DND-41 (cell line): ENCODE results near the gene CLDN9.

Experiments
- ATAC-seq: fragments of 200-7000 bp; cut with Tn5 transposase; 3 replicates; pipeline ENCODE4 v1.9.1; 2021; ENCODE audit warnings: low read depth; ENCODE audit not compliant: insufficient read depth
- DNase-seq: peaks from one replicate; pipeline ENCODE4 v3.0.0-alpha.2; 2020
- H2AFZ ChIP-seq: 2 replicates; pipeline ENCODE4 v1.6.0; 2012; ENCODE audit warnings: low read depth, low read length
- H3K27ac ChIP-seq: 2 replicates; pipeline ENCODE4 v1.5.1; 2012; ENCODE audit warnings: low read length, inconsistent platforms
- H3K27me3 ChIP-seq: fragments of 200-600 bp; sonication (generic); 2 replicates; pipeline ENCODE4 v1.6.0; 2012; ENCODE audit warnings: low read length, mild to moderate bottlenecking, inconsistent platforms; ENCODE audit not compliant: insufficient read depth, poor library complexity
- H3K36me3 ChIP-seq: 2 replicates; pipeline ENCODE4 v1.5.1; 2012; ENCODE audit warnings: low read length, inconsistent platforms; ENCODE audit not compliant: insufficient read depth
- H3K4me1 ChIP-seq: 2 replicates; pipeline ENCODE4 v1.5.1; 2012; ENCODE audit warnings: mild to moderate bottlenecking, low read length; ENCODE audit not compliant: insufficient read depth
- H3K4me2 ChIP-seq: 2 replicates; pipeline ENCODE4 v1.6.0; 2012; ENCODE audit warnings: mild to moderate bottlenecking, moderate library complexity, low read length, inconsistent platforms; ENCODE audit not compliant: insufficient read depth
- H3K4me3 ChIP-seq, 2 experiments: fragments of 200-600 bp in 1 of 2; shearing (Covaris generic) in 1 of 2; 2 replicates each; pipeline ENCODE4 v1.5.1; 2012 to 2016; ENCODE audit warnings: inconsistent platforms in 2 of 2, low read length in 2 of 2, mild to moderate bottlenecking in 2 of 2, low read depth in 1 of 2, moderate library complexity in 1 of 2
- H3K79me2 ChIP-seq: 2 replicates; pipeline ENCODE4 v1.6.0; 2012; ENCODE audit warnings: low read length, inconsistent platforms; ENCODE audit not compliant: insufficient read depth
- H3K9ac ChIP-seq: 2 replicates; pipeline ENCODE4 v1.6.0; 2012; ENCODE audit warnings: low read depth, mild to moderate bottlenecking, inconsistent platforms, low read length, moderate library complexity
- H3K9me3 ChIP-seq: 2 replicates; pipeline ENCODE4 v1.5.1; 2012; ENCODE audit warnings: low read length, moderate library complexity, mild to moderate bottlenecking, inconsistent platforms; ENCODE audit not compliant: insufficient read depth, severe bottlenecking
- H4K20me1 ChIP-seq: 2 replicates; pipeline ENCODE4 v1.6.0; 2012; ENCODE audit warnings: low read length; ENCODE audit not compliant: insufficient read depth
- EZH2 ChIP-seq: IDR thresholded peaks from 3 replicates; pipeline ENCODE4 v1.6.1; 2012; ENCODE audit warnings: borderline replicate concordance, low read depth, mild to moderate bottlenecking, moderate library complexity, low read length, inconsistent platforms; ENCODE audit not compliant: severe bottlenecking
- TF ChIP-seq, protein P1 (sequence below): IDR thresholded peaks from 2 replicates; pipeline ENCODE4 v1.5.1; 2012; ENCODE audit warnings: borderline replicate concordance, low read length, moderate library complexity, mild to moderate bottlenecking; ENCODE audit not compliant: poor library complexity, severe bottlenecking; ENCODE audit errors: extremely low read depth

CLDN9 gene

DNA sequence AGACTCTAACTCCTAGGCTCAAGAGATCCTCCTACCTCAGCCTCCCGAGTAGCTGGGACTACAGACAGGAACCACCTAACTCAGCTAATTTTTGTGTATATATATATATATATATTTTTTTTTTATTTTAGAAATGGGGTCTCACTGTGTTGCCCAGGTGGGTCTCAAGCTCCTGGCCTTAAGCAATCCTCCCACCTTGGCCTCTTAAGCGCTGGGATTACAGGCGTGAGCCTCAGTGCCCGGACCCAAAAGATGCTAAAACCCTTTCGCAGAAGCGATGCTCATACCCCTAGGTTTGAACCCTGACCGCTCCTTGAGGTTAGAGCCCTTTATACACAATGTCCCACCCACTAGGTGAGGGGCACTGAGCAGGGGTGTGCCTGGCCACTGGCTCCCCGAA, 2.2 kb upstream of the CLDN9 start:
- Histone ChIP-seq H3K36me3 (no peaks in the 10 kb centered on the region), H3K4me3 (no peak overlapping the region), H3K4me1 (peaks cover 35% of the 10 kb centered on the region), H3K27ac (no peak overlapping the region), H3K4me2 (no peak overlapping the region), H2AFZ (no peak overlapping the region), H3K27me3 (no peaks in the 10 kb centered on the region), H3K9ac (no peak overlapping the region), H3K9me3 (no peaks in the 10 kb centered on the region), H3K79me2 (no peaks in the 10 kb centered on the region), H4K20me1 (peaks cover 5% of the 10 kb centered on the region; the same call in 1 of the 2 replicates)
- TF ChIP-seq EZH2 = no peak
- TF ChIP-seq, protein P1, sequence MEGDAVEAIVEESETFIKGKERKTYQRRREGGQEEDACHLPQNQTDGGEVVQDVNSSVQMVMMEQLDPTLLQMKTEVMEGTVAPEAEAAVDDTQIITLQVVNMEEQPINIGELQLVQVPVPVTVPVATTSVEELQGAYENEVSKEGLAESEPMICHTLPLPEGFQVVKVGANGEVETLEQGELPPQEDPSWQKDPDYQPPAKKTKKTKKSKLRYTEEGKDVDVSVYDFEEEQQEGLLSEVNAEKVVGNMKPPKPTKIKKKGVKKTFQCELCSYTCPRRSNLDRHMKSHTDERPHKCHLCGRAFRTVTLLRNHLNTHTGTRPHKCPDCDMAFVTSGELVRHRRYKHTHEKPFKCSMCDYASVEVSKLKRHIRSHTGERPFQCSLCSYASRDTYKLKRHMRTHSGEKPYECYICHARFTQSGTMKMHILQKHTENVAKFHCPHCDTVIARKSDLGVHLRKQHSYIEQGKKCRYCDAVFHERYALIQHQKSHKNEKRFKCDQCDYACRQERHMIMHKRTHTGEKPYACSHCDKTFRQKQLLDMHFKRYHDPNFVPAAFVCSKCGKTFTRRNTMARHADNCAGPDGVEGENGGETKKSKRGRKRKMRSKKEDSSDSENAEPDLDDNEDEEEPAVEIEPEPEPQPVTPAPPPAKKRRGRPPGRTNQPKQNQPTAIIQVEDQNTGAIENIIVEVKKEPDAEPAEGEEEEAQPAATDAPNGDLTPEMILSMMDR = no peak
- ATAC-seq (no peak), DNase-seq (no peak)

DNA sequence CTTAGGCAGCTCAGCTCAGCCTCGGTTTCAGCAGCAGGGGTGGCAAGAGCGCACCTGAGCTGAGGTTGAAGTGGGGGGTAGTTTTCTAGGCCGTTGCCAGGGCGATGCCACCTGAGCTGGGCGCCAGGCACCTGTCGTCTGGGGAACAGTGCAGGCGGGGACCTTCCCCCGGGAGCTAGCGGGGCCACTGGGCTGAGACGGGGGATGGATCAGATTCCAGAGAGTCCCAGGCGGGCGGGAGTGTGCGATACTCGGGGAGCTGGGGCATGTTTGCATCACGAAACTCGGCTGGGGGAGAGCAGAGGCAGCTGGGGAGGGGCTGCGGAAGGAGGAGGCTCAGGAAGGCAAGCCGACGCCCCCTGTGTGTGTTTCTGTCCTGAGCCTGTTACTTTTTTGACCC, 477 bp upstream of the CLDN9 start:
- TF ChIP-seq EZH2 = no peak
- TF ChIP-seq, protein P1 = no peak
- Histone ChIP-seq H4K20me1 (no peaks in the 10 kb centered on the region; the same call in 1 of the 2 replicates), H3K27me3 (no peaks in the 10 kb centered on the region)

GRCh38 chr16:3013491-3013951, 798 bp downstream of the CLDN9 start:
- H3K4me1 ChIP-seq = peaks cover 8% of the 10 kb centered on the region
- no peak; the same call in 2 of the 3 replicates for ATAC-seq
- no peaks in the 10 kb centered on the region for H3K27me3 ChIP-seq
- H3K4me2 ChIP-seq = no peak overlapping the region
- DNase-seq = no peak
- no peaks in the 10 kb centered on the region for H3K79me2 ChIP-seq
- no peaks in the 10 kb centered on the region; the same call in 1 of the 2 replicates for H4K20me1 ChIP-seq
- H2AFZ ChIP-seq = no peak overlapping the region
- no peak for TF ChIP-seq EZH2
- TF ChIP-seq, protein P1 = no peak
- no peaks in the 10 kb centered on the region for H3K36me3 ChIP-seq
- H3K9ac ChIP-seq = no peak overlapping the region
- H3K9me3 ChIP-seq = no peaks in the 10 kb centered on the region
- H3K27ac ChIP-seq = no peak overlapping the region
- H3K4me3 ChIP-seq = no peak overlapping the region

More for the DNA sequence above, 477 bp upstream of the CLDN9 start:
- H3K9ac ChIP-seq = no peak overlapping the region
- no peak for ATAC-seq
- no peak overlapping the region for H2AFZ ChIP-seq
- peaks cover 21% of the 10 kb centered on the region for H3K4me1 ChIP-seq
- H3K79me2 ChIP-seq = no peaks in the 10 kb centered on the region
- H3K27ac ChIP-seq = no peak overlapping the region
- no peaks in the 10 kb centered on the region for H3K9me3 ChIP-seq
- H3K4me3 ChIP-seq = no peak overlapping the region
- no peak for DNase-seq
- no peaks in the 10 kb centered on the region for H3K36me3 ChIP-seq
- no peak overlapping the region for H3K4me2 ChIP-seq
